H9 (cell line): ENCODE data around the gene GSTP1. TPM values are rescaled to one million over a fixed set of nuclear protein-coding genes. Genes with fewer than 3 reads are reported as not detected.

Experiments used
- DNase-seq: peaks from one replicate; pipeline ENCODE4 v3.0.0-alpha.2; 2017
- H2AFZ ChIP-seq: one replicate; pipeline ENCODE4 v1.6.1; 2013; ENCODE audit warnings: mild to moderate bottlenecking, low read length, control low read depth, moderate library complexity
- H2AK5ac ChIP-seq: 2 replicates; pipeline ENCODE4 v1.6.1; 2013; ENCODE audit warnings: low read length, control low read depth, mixed read lengths; ENCODE audit not compliant: insufficient read length
- H2BK120ac ChIP-seq: one replicate; pipeline ENCODE4 v1.6.1; 2013; ENCODE audit warnings: low read depth, mild to moderate bottlenecking, low read length, control low read depth, inconsistent platforms; ENCODE audit not compliant: poor library complexity, severe bottlenecking
- H2BK12ac ChIP-seq: 2 replicates; pipeline ENCODE4 v1.6.1; 2013; ENCODE audit warnings: low read length, control low read depth, mixed read lengths, low read depth; ENCODE audit not compliant: insufficient read length
- H2BK15ac ChIP-seq: 2 replicates; pipeline ENCODE4 v1.6.1; 2013; ENCODE audit warnings: low read depth, low read length, control low read depth
- H2BK20ac ChIP-seq: one replicate; pipeline ENCODE4 v1.6.1; 2013; ENCODE audit warnings: low read depth, mild to moderate bottlenecking, low read length, control low read depth, inconsistent platforms; ENCODE audit not compliant: poor library complexity, severe bottlenecking
- H2BK5ac ChIP-seq: 2 replicates; pipeline ENCODE4 v1.6.1; 2013; ENCODE audit warnings: low read length, control low read depth, mixed read lengths; ENCODE audit not compliant: insufficient read length
- H3K14ac ChIP-seq: 2 replicates; pipeline ENCODE4 v1.6.1; 2013; ENCODE audit warnings: low read length, control low read depth; ENCODE audit not compliant: insufficient read depth
- H3K18ac ChIP-seq: 2 replicates; pipeline ENCODE4 v1.6.1; 2013; ENCODE audit warnings: low read depth, mild to moderate bottlenecking, mixed read lengths, low read length, control low read depth; ENCODE audit not compliant: insufficient read length
- H3K23ac ChIP-seq: 2 replicates; pipeline ENCODE4 v1.6.1; 2013; ENCODE audit warnings: low read length, control low read depth, mixed read lengths, low read depth; ENCODE audit not compliant: insufficient read length
- H3K23me2 ChIP-seq: 2 replicates; pipeline ENCODE4 v1.6.1; 2013; ENCODE audit warnings: low read depth, mild to moderate bottlenecking, mixed read lengths, low read length, control low read depth; ENCODE audit not compliant: insufficient read length, poor library complexity, severe bottlenecking
- H3K27ac ChIP-seq: 2 replicates; pipeline ENCODE4 v1.5.1; 2013; ENCODE audit warnings: low read length, control low read depth, mixed read lengths, low read depth; ENCODE audit not compliant: insufficient read length
- H3K27me3 ChIP-seq: 2 replicates; pipeline ENCODE4 v1.6.1; 2013; ENCODE audit warnings: low read length, control low read depth, inconsistent platforms; ENCODE audit not compliant: insufficient read depth
- H3K4ac ChIP-seq: 2 replicates; pipeline ENCODE4 v1.6.1; 2013; ENCODE audit warnings: low read depth, mild to moderate bottlenecking, control low read depth, inconsistent platforms, low read length, moderate library complexity
- H3K4me1 ChIP-seq: 2 replicates; pipeline ENCODE4 v1.6.1; 2013; ENCODE audit warnings: low read length, control low read depth, inconsistent platforms; ENCODE audit not compliant: insufficient read depth
- H3K4me2 ChIP-seq: 2 replicates; pipeline ENCODE4 v1.6.1; 2013; ENCODE audit warnings: low read length, control low read depth, mixed read lengths; ENCODE audit not compliant: insufficient read length, insufficient read depth
- H3K56ac ChIP-seq: 2 replicates; pipeline ENCODE4 v1.6.1; 2013; ENCODE audit warnings: low read depth, mild to moderate bottlenecking, mixed read lengths, low read length, control low read depth; ENCODE audit not compliant: insufficient read length
- H3K79me1 ChIP-seq: 2 replicates; pipeline ENCODE4 v1.6.1; 2013; ENCODE audit warnings: low read depth, mild to moderate bottlenecking, moderate library complexity, low read length, control low read depth, inconsistent platforms; ENCODE audit not compliant: insufficient read depth, poor library complexity, severe bottlenecking
- H3K79me2 ChIP-seq: 2 replicates; pipeline ENCODE4 v1.6.1; 2013; ENCODE audit warnings: low read length, control low read depth, inconsistent platforms; ENCODE audit not compliant: insufficient read depth
- H3K9ac ChIP-seq: 2 replicates; pipeline ENCODE4 v1.6.1; 2013; ENCODE audit warnings: low read length, control low read depth, mixed read lengths; ENCODE audit not compliant: insufficient read length; ENCODE audit errors: extremely low read depth
- H3K9me3 ChIP-seq: one replicate; pipeline ENCODE4 v1.6.1; 2013; ENCODE audit warnings: low read depth, low read length, inconsistent platforms; ENCODE audit not compliant: control insufficient read depth
- H3T11ph ChIP-seq: one replicate; pipeline ENCODE4 v1.6.1; 2013; ENCODE audit warnings: mild to moderate bottlenecking, low read length, control low read depth, inconsistent platforms
- H4K20me1 ChIP-seq: one replicate; pipeline ENCODE4 v1.6.1; 2013; ENCODE audit not compliant: control insufficient read depth, insufficient read length, insufficient read depth
- H4K5ac ChIP-seq: 2 replicates; pipeline ENCODE4 v1.6.1; 2013; ENCODE audit warnings: low read depth, mild to moderate bottlenecking, mixed read lengths, low read length, control low read depth; ENCODE audit not compliant: insufficient read length
- H4K8ac ChIP-seq: replicated peaks from 2 replicates; pipeline ENCODE4 v1.6.1; 2013; ENCODE audit warnings: low read length, control low read depth, mixed read lengths, low read depth; ENCODE audit not compliant: insufficient read length
- H4K91ac ChIP-seq: 2 replicates; pipeline ENCODE4 v1.6.1; 2013; ENCODE audit warnings: low read depth, mild to moderate bottlenecking, moderate library complexity, mixed read lengths, low read length, control low read depth; ENCODE audit not compliant: insufficient read length
- H3K27ac Mint-ChIP-seq, 3 experiments: 2 replicates in 2 of 3; 3 replicates in 1 of 3; pipeline ENCODE4 v1.8.0; 2020 to 2021; ENCODE audit warnings: mixed read lengths in 3 of 3, mild to moderate bottlenecking in 1 of 3, moderate library complexity in 1 of 3
- H3K27me3 Mint-ChIP-seq: 2 replicates; pipeline ENCODE4 v1.8.0; 2021; ENCODE audit warnings: low read depth, mild to moderate bottlenecking, moderate library complexity, mixed read lengths
- H3K36me3 Mint-ChIP-seq, 3 experiments: 2 replicates in 2 of 3; 3 replicates in 1 of 3; pipeline ENCODE4 v1.8.0; 2020 to 2021; ENCODE audit warnings: low read depth in 3 of 3, mixed read lengths in 3 of 3; ENCODE audit not compliant: insufficient read depth in 1 of 3
- H3K4me1 Mint-ChIP-seq, 2 experiments: 2 replicates each; pipeline ENCODE4 v1.8.0; 2020; ENCODE audit warnings: mixed read lengths in 2 of 2
- H3K4me3 Mint-ChIP-seq, 2 experiments: 2 replicates in 1 of 2; 3 replicates in 1 of 2; pipeline ENCODE4 v1.8.0; 2020 to 2021; ENCODE audit warnings: mild to moderate bottlenecking in 2 of 2, mixed read lengths in 2 of 2, moderate library complexity in 1 of 2
- H3K9me3 Mint-ChIP-seq, 2 experiments: 2 replicates in 1 of 2; 3 replicates in 1 of 2; pipeline ENCODE4 v1.8.0; 2020; ENCODE audit warnings: mild to moderate bottlenecking in 2 of 2, mixed read lengths in 2 of 2, moderate library complexity in 1 of 2
- WGBS: extraction: QIAGEN DNeasy Blood & Tissue Kit; methylation state at CpG from one replicate; pipeline ENCODE4 v1.1.7; 2013; ENCODE audit warnings: missing lambda C conversion rate, low lambda C conversion rate, mixed read lengths; ENCODE audit not compliant: insufficient read length; ENCODE audit errors: extremely low coverage; 5-methylcytosine and 5-hydroxymethylcytosine counted together
- total RNA-seq: library from RNA; stranded (reverse); gene quantifications from 2 replicates; pipeline ENCODE4 v1.2.1, GENCODE V29; 2021
- TF ChIP-seq, protein P1 (sequence below): fragments of 200-600 bp; sonication (generic); conservative IDR thresholded peaks from 3 replicates; pipeline ENCODE4 v1.8.0; 2021; ENCODE audit warnings: antibody characterized with exemption, mild to moderate bottlenecking

GSTP1 gene
- total RNA-seq, 1 experiment from 2014 or later: 1,469 TPM

DNA sequence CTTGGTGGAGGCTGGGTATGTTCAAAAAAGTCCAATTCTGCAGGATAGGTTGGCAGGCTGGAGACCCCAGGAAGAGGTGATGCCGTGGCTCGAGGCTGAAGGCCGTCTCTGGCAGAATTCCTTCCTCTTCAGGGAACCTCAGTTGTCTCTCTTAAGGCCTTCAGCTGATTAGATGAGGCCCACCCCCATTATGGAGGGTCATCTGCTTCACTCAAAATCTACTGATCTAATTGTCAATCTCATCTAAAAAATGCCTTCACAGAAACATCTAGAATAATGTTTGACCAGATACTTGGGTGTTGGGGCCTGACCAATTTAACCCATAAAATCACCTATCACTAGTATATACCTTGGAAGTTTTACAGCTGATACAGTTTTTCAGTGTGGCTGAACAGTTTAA lies 27.4 kb upstream of the GSTP1 start:
- H2BK5ac ChIP-seq: no peak overlapping the region
- no peak overlapping the region for H3K56ac ChIP-seq
- H3K9ac ChIP-seq: no peak overlapping the region
- no peak overlapping the region for H4K91ac ChIP-seq
- no peak overlapping the region for H3T11ph ChIP-seq
- no peak overlapping the region for H3K4me3 Mint-ChIP-seq
- no peaks in the 10 kb centered on the region for H3K79me1 ChIP-seq
- H3K4ac ChIP-seq: no peak overlapping the region
- no peak overlapping the region for H2BK12ac ChIP-seq
- no peak overlapping the region for H2BK15ac ChIP-seq
- peaks cover 24% of the 10 kb centered on the region for H3K27me3 Mint-ChIP-seq
- H2BK20ac ChIP-seq: no peak overlapping the region
- no peaks in the 10 kb centered on the region for H3K23me2 ChIP-seq
- no peak overlapping the region for H3K18ac ChIP-seq
- DNase-seq: no peak
- H4K20me1 ChIP-seq: no peaks in the 10 kb centered on the region
- H4K8ac ChIP-seq: no peak overlapping the region
- no peak overlapping the region for H3K4me2 ChIP-seq
- no peaks in the 10 kb centered on the region for H3K9me3 ChIP-seq
- no peak overlapping the region for H2BK120ac ChIP-seq
- no peak overlapping the region for H2AK5ac ChIP-seq
- H3K27me3 ChIP-seq: no peaks in the 10 kb centered on the region
- no peaks in the 10 kb centered on the region for H3K4me1 Mint-ChIP-seq
- H3K79me2 ChIP-seq: no peaks in the 10 kb centered on the region
- no peak overlapping the region for H3K23ac ChIP-seq
- no peak overlapping the region for H3K27ac ChIP-seq
- TF ChIP-seq, protein P1, sequence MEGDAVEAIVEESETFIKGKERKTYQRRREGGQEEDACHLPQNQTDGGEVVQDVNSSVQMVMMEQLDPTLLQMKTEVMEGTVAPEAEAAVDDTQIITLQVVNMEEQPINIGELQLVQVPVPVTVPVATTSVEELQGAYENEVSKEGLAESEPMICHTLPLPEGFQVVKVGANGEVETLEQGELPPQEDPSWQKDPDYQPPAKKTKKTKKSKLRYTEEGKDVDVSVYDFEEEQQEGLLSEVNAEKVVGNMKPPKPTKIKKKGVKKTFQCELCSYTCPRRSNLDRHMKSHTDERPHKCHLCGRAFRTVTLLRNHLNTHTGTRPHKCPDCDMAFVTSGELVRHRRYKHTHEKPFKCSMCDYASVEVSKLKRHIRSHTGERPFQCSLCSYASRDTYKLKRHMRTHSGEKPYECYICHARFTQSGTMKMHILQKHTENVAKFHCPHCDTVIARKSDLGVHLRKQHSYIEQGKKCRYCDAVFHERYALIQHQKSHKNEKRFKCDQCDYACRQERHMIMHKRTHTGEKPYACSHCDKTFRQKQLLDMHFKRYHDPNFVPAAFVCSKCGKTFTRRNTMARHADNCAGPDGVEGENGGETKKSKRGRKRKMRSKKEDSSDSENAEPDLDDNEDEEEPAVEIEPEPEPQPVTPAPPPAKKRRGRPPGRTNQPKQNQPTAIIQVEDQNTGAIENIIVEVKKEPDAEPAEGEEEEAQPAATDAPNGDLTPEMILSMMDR: no peak
- H3K36me3 Mint-ChIP-seq: peaks cover 2 to 6% (median 6%) of the 10 kb centered on the region in 3 experiments; a peak in 5 of 7 replicates
- no peak overlapping the region for H3K14ac ChIP-seq
- H3K27ac Mint-ChIP-seq: no peak overlapping the region; a peak in 1 of 7 replicates
- no CpG with 5 or more reads among the region's 3 CpGs for WGBS
- H4K5ac ChIP-seq: no peak overlapping the region
- peaks cover 14 to 15% of the 10 kb centered on the region in 2 experiments for H3K9me3 Mint-ChIP-seq
- no peaks in the 10 kb centered on the region for H3K4me1 ChIP-seq
- no peak overlapping the region for H2AFZ ChIP-seq
